Measurements from ENCODE around the gene COA8.

GRCh38 chr14:103576371-103577024, 13.7 kb downstream of the COA8 start:
- TF ChIP-seq EP300 (IDR thresholded peaks at IDR 0.05; ENCODE audit: borderline replicate concordance) (no peak), MAX (IDR thresholded peaks at IDR 0.05) (no peak), TCF12 (IDR thresholded peaks at IDR 0.05; ENCODE audit: low read depth) (no peak), REST (IDR thresholded peaks at IDR 0.05; ENCODE audit: low read depth) (no peak), RAD21 (IDR thresholded peaks at IDR 0.05; ENCODE audit: low read depth) (no peak)

All from Ishikawa (cell line).